Endothelial cell of umbilical vein (primary cell): Measurements from ENCODE around the gene LSM5.

Experiments used
- TF ChIP-seq, protein P1 (sequence below): IDR thresholded peaks from 2 replicates; pipeline ENCODE4 v1.6.1; 2011; ENCODE audit not compliant: insufficient read depth, insufficient read length
- TF ChIP-seq, protein P2 (sequence below), 2 donors: IDR thresholded peaks; 1 replicate in 1 of 2; 2 replicates in 1 of 2; pipeline ENCODE4 v1.5.1; 2011; ENCODE audit warnings: low read length in 2 of 2, mild to moderate bottlenecking in 2 of 2, moderate library complexity in 2 of 2, control low read depth in 1 of 2, inconsistent platforms in 1 of 2, low read depth in 1 of 2; ENCODE audit not compliant: insufficient read depth in 1 of 2; ENCODE audit errors: extremely low read depth in 1 of 2

DNA sequence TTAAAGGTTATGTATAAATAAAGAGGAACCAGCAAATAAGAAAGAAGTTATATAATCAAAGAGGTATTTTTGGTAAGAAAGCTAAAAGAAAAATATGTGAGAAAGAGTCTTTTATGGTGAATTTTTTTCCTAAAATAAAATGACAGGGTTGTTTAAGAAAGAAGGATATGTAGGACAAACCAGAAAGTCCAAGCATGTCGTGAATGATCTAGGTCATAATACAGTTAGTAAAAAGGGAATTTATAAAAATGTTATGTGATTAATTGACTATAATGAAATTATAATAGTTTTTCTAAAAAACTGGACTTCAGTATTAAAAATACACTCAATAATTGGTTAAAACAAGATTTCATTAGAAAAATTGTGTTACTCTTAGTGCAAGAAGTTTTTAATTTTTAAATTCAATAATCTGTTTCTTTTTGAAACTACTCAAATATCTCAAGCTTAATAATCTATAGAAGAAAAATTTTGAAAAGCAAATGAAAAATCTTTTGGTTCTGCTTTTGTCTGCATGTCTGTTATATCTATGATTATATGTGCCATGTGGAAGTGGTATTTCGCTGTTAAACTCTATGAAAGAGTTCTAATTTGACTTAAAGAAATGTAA lies 28.5 kb upstream of the LSM5 start:
- TF ChIP-seq, protein P1, sequence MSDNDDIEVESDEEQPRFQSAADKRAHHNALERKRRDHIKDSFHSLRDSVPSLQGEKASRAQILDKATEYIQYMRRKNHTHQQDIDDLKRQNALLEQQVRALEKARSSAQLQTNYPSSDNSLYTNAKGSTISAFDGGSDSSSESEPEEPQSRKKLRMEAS: no peak
- TF ChIP-seq, protein P2, sequence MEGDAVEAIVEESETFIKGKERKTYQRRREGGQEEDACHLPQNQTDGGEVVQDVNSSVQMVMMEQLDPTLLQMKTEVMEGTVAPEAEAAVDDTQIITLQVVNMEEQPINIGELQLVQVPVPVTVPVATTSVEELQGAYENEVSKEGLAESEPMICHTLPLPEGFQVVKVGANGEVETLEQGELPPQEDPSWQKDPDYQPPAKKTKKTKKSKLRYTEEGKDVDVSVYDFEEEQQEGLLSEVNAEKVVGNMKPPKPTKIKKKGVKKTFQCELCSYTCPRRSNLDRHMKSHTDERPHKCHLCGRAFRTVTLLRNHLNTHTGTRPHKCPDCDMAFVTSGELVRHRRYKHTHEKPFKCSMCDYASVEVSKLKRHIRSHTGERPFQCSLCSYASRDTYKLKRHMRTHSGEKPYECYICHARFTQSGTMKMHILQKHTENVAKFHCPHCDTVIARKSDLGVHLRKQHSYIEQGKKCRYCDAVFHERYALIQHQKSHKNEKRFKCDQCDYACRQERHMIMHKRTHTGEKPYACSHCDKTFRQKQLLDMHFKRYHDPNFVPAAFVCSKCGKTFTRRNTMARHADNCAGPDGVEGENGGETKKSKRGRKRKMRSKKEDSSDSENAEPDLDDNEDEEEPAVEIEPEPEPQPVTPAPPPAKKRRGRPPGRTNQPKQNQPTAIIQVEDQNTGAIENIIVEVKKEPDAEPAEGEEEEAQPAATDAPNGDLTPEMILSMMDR (IDR thresholded peaks at IDR 0.05; ENCODE audit: extremely low read depth in 1 of 2, insufficient read depth in 1 of 2, low read depth in 1 of 2, low read length in 2 of 2): no peak
